Ishikawa (cell line): Measurements from ENCODE around the gene VWA3A.
A peak's percentile ranks its signal among the peaks of the same experiment; 100 is the strongest.

Source experiments
- CEBPB ChIP-seq: IDR thresholded peaks from 2 replicates; pipeline ENCODE4 v1.6.1; 2012
- CREB1 ChIP-seq: IDR thresholded peaks from 2 replicates; pipeline ENCODE4 v1.6.1; 2012; ENCODE audit warnings: low read depth
- EGR1 ChIP-seq: IDR thresholded peaks from 2 replicates; pipeline ENCODE4 v1.6.1; 2012
- EP300 ChIP-seq: IDR thresholded peaks from 2 replicates; pipeline ENCODE4 v1.6.1; 2012; ENCODE audit warnings: borderline replicate concordance
- FOXM1 ChIP-seq: IDR thresholded peaks from 2 replicates; pipeline ENCODE4 v1.6.1; 2012; ENCODE audit warnings: low read depth, borderline replicate concordance
- NFIC ChIP-seq: IDR thresholded peaks from 2 replicates; pipeline ENCODE4 v1.6.1; 2012
- RAD21 ChIP-seq: IDR thresholded peaks from 2 replicates; pipeline ENCODE4 v1.6.1; 2012; ENCODE audit warnings: low read depth
- TAF1 ChIP-seq: IDR thresholded peaks from 2 replicates; pipeline ENCODE4 v1.6.1; 2012; ENCODE audit warnings: low read depth, mild to moderate bottlenecking
- TCF12 ChIP-seq: IDR thresholded peaks from 2 replicates; pipeline ENCODE4 v1.6.1; 2012; ENCODE audit warnings: low read depth
- TEAD4 ChIP-seq: IDR thresholded peaks from 2 replicates; pipeline ENCODE4 v1.6.1; 2012
- YY1 ChIP-seq: IDR thresholded peaks from 2 replicates; pipeline ENCODE4 v1.6.1; 2012; ENCODE audit warnings: low read depth
- ZBTB7A ChIP-seq: IDR thresholded peaks from 2 replicates; pipeline ENCODE4 v1.6.1; 2012; ENCODE audit warnings: low read depth
- TF ChIP-seq, protein P1 (sequence below): IDR thresholded peaks from 2 replicates; pipeline ENCODE4 v1.6.1; 2012; ENCODE audit warnings: low read depth, mild to moderate bottlenecking
- TF ChIP-seq, protein P2 (sequence below): IDR thresholded peaks from 2 replicates; pipeline ENCODE4 v1.6.1; 2012
- TF ChIP-seq, protein P3 (sequence below): IDR thresholded peaks from 2 replicates; pipeline ENCODE4 v1.6.1; 2012

VWA3A gene

DNA sequence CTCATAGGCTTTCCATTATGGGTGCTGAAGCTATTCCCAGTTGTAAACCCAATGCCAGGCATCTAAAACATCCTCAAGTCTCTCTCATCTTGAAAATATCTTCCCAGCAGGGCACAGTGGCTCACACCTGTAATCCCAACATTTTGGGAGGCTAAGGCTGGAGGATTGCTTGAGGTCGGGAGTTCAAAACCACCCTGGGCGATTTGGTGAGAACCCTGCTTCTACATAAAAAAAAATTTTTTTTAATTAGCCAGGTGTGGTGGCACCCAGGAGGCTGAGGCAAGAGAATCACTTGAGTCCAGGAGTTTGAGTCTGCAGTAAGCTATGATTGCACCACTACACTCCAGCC, 100.7 kb downstream of the VWA3A start:
- TF ChIP-seq ZBTB7A (no peak), EP300 (no peak), NFIC (no peak), RAD21 (no peak), TAF1 (no peak), EGR1 (no peak), TEAD4 (no peak), TCF12 (no peak), YY1 (no peak), CREB1 (no peak), FOXM1 (no peak)
- TF ChIP-seq, protein P1, sequence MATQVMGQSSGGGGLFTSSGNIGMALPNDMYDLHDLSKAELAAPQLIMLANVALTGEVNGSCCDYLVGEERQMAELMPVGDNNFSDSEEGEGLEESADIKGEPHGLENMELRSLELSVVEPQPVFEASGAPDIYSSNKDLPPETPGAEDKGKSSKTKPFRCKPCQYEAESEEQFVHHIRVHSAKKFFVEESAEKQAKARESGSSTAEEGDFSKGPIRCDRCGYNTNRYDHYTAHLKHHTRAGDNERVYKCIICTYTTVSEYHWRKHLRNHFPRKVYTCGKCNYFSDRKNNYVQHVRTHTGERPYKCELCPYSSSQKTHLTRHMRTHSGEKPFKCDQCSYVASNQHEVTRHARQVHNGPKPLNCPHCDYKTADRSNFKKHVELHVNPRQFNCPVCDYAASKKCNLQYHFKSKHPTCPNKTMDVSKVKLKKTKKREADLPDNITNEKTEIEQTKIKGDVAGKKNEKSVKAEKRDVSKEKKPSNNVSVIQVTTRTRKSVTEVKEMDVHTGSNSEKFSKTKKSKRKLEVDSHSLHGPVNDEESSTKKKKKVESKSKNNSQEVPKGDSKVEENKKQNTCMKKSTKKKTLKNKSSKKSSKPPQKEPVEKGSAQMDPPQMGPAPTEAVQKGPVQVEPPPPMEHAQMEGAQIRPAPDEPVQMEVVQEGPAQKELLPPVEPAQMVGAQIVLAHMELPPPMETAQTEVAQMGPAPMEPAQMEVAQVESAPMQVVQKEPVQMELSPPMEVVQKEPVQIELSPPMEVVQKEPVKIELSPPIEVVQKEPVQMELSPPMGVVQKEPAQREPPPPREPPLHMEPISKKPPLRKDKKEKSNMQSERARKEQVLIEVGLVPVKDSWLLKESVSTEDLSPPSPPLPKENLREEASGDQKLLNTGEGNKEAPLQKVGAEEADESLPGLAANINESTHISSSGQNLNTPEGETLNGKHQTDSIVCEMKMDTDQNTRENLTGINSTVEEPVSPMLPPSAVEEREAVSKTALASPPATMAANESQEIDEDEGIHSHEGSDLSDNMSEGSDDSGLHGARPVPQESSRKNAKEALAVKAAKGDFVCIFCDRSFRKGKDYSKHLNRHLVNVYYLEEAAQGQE, result no peak
- TF ChIP-seq, protein P2, sequence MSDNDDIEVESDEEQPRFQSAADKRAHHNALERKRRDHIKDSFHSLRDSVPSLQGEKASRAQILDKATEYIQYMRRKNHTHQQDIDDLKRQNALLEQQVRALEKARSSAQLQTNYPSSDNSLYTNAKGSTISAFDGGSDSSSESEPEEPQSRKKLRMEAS, result no peak

DNA sequence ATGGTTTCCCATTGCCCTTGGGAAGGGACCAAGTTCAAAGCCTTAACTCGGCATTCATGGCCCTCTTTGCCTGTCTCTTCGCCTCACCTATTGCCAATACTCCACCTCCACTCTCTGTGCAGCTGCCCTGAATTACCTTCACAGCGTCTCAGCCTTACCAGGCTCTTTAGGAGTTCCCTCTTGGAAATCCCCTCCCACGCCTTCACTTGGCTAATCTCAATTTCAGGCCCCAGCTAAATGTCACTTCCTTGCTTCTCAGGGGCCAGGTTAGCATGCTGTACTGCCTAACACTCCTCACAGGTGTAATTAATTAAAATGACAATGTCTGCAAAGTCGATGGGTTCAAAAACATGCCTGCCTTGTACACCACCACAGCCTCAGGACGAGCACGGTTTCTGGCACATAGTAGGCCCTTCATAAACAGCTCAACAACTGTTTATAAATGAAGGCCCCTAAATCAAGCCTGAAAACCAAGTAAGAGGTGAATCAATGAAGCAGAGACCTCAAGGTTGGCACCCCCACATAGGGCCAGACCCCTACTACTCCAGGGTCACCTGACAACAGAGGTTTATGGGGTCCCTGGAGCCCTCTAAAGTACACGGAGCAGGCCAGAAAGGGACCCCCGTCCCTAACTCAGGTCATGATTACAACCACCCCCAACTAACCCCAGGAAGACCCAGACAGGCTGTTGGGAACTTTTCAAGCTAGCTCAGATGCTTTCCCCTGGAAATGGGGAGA, 102.5 kb downstream of the VWA3A start:
- TF ChIP-seq FOXM1 (no peak), EP300 (no peak), TAF1 (no peak), RAD21 (no peak), NFIC (no peak), TEAD4 (no peak)

DNA sequence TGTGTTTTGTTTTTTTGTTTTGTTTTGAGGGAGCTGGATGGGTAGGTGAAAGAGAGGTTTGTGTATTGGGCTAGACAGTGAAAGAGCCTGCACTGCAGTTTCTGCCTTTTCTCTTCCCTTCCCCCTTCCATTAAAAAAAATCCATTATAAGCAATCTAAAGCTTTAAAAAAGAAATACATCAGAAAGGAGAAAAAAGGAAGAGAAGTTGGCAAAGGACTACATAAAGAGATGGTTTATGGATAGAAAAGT, 103.0 kb downstream of the VWA3A start:
- TF ChIP-seq CREB1 (no peak), CEBPB (no peak), EP300 (no peak), RAD21 (no peak)

DNA sequence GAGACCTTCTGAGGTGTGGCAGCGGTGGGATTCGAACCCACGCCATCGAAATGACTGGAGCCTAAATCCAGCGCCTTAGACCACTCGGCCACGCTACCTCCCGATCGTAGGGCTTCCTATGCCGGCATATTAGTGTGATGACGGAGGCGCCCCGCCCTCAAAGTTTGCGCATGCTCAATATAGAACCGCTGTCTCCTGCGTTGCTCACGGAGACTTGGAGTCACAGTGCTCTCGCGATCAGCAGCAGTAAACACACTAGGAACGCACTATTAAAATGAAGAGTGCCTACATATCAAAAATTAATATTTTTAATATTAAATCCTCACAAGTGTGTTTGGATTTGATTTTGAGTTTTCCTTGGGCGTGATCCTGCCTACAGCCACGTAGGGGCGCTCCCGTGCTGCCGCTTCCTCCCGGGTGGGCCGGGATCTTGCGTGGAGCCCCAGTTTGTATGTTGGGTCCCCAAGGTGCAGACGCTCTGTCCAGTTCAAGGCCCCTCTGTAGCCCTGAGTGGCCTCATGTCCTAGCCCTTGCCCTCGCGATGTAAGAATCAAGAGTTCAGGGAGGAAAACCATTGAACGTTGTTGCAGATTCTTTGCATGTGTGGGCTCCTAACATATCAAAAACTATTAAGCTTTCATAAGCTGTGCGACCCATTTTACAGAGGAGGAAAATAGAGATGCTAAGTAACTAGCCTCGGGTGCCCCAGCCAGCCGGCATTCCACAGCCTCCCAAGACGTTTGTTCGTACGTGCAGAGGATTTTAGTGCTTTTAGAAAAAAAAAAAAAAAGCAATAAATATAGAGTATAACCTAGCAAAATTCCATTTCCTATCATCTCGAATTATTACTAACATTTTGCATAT, 103.6 kb downstream of the VWA3A start:
- TF ChIP-seq FOXM1 (no peak), EP300 (no peak), TCF12 (no peak), ZBTB7A (no peak), YY1 (peak; percentile 18; the same call in 1 of the 2 replicates), CREB1 (no peak), TAF1 (no peak), TEAD4 (peak; percentile 96), EGR1 (no peak), RAD21 (peak; percentile 87), CEBPB (peak; percentile 53; the same call in 1 of the 2 replicates), NFIC (no peak)
- TF ChIP-seq, protein P2, result peak; percentile 29; the same call in 1 of the 2 replicates
- TF ChIP-seq, protein P3, sequence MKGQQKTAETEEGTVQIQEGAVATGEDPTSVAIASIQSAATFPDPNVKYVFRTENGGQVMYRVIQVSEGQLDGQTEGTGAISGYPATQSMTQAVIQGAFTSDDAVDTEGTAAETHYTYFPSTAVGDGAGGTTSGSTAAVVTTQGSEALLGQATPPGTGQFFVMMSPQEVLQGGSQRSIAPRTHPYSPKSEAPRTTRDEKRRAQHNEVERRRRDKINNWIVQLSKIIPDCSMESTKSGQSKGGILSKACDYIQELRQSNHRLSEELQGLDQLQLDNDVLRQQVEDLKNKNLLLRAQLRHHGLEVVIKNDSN, result no peak
- TF ChIP-seq, protein P1, result no peak

DNA sequence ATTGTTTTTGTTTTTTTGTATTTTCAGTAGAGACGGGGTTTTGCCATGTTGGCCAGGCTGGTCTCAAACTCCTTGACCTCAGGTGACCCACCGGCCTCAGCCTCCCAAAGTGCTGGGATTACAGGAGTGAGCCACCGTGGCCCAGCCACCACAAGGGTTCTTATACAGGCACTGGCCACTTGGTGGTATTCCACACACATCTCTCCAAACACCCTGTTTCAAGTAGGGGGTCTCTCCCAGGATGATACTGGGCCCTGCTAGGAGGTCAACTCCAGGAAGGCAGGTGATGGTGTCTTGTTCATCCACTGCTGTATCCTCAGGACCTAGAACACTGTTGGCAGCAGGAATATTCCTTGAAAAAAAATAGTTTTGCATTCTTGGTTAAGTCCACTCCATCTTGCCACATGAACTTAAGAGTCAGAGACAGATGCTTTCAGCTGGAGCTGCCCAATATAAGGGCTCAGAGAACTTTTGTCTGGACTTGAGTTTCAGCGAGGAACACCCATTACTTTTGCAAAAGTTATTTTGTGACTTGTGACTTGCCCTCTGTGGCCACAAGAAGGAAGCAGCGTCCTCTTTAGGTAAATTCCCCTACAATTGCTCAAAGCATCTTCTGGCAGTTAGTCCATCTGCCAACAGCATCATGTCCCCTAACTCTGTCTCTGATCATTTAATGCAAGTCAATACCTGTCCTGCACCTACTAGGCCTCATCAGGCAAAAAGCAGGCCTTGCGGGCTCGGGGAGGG, 106.4 kb downstream of the VWA3A start:
- TF ChIP-seq RAD21 (no peak), CREB1 (no peak), YY1 (no peak)

DNA sequence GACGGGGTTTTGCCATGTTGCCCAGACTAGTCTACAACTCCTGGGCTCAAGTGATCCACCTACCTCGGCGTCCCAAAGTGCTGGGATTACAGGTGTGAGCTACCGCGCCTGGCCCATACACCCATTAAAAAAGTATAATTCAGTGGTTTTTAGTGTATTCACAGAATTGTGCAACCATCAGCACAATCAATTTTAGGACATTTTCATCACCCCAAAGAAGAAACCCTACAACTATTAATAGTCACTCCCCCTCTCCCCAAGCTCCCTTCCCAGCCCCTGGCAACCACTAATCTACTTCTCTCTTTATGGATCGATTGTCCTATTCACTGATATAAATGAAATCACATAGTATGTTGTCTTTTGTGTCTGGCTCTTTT, 109.9 kb downstream of the VWA3A start:
- TF ChIP-seq RAD21 (no peak), FOXM1 (no peak), NFIC (no peak), TCF12 (no peak), TEAD4 (no peak), TAF1 (no peak), CEBPB (no peak), YY1 (no peak), EP300 (no peak), EGR1 (no peak), CREB1 (no peak), ZBTB7A (no peak)
- TF ChIP-seq, protein P1, result no peak
- TF ChIP-seq, protein P3, result no peak
- TF ChIP-seq, protein P2, result no peak
